Islet precursor cell (in vitro differentiated cells): ENCODE data around the gene L3MBTL4.

Source experiments
- DNase-seq: peaks from one replicate; pipeline ENCODE4 v3.0.0-alpha.2; 2018

The L3MBTL4 gene

GRCh38 chr18:5979176-5979888 is 435.4 kb downstream of the L3MBTL4 start:
- peak; percentile 52 for DNase-seq

DNA sequence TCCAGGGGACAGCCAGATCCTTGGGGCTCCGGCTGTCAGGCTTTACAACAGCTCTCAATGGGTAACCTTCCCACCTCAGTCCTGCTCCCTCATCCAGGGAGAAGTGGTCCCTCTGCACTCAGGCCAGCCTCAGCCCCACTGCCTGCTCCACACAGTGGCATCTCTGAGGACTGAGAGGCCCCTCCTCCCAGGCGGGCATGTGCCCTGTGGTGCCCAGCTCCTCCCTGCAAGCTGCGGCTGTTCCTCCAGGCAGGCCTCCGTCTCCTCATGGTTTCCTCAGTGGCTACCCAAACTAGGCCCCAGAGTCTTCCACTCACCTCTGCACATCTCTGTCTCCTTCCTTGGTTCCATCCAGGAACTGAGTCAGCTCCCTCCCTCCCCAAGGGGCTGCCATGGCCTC is 437.7 kb downstream of the L3MBTL4 start:
- peak; percentile 37 for DNase-seq

DNA sequence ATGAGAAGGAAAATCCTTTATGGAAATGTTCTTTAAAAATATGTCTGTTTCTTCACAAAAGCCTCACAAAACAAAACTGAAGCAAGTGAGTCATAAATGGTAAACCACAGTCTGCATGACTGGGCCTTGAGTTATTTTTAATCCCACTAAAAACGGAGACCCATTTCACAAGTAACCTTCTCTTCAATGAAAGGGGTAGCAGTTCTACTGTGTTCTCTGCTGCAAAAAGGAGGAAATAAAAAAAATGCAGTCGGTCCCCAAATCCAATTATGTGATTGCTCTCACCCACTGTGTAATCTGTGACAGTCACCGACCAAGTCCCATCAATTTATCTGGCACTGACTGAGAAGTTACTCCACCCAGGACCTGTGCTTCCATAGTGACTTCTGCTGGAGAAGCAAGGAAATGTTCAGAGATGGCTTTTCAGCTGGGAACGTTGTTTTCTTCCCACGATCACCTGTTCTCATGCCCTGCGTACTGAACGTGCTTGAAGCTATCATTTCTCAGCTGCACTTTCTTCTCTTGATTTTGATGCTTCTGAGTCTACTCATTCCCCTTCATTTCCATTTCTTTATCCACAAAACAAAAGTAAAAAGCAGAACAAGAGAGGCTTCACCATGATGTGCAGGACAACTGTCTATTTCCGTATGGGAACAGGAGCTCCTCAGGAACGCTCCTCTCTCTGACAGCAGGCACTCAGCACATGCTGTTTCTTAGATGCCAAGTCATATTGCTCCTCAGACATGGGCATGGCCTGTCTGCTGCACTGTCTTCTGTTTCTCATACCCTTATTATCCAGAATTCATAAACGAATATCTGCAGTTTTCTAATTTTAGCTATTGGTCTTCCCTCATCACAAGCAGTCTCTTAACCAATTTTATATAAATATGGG is 439.4 kb downstream of the L3MBTL4 start:
- DNase-seq: peak; percentile 24

DNA sequence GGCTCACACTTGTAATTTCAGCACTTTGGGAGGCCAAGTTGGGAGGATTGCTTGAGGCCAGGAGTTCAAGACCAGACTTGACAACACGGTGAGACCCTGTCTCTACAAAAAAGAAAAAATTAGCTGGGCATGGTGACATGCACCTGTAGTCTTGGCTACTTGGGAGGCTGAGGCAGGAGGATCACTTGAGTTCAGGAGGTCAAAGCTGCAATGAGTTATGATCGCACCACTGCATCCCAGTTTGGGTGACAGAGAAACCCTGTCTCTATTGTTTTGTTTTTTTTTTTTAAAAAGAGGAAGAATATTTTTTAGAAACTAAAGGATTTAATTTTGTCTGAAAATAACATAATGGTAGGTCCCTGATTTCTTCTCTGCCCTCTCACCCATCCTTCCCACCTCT is 440.0 kb downstream of the L3MBTL4 start:
- no peak for DNase-seq

DNA sequence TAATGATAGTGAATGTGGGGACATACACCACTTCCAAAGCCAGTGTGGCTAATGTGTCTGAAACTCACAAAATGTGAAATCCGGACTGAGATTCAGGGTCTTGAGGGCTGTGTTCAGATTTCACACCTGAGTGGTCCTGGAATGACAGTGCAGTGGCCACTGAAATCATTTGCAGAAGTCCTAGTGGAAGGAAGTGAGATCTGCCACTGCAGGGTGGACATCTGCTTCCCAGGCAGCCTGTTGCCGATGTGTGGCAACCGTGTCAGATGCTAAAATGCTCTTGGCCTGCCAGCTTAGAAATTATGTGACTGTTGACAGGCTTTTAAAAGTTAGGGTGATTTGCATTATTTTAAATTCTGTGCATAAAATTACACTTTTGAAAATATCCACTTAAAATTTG is 441.6 kb downstream of the L3MBTL4 start:
- no peak for DNase-seq

GRCh38 chr18:5972298-5972697 is 442.4 kb downstream of the L3MBTL4 start:
- no peak for DNase-seq

GRCh38 chr18:5969989-5970403 is 444.7 kb downstream of the L3MBTL4 start:
- no peak for DNase-seq

GRCh38 chr18:5969355-5969988 is 445.2 kb downstream of the L3MBTL4 start:
- DNase-seq: no peak

DNA sequence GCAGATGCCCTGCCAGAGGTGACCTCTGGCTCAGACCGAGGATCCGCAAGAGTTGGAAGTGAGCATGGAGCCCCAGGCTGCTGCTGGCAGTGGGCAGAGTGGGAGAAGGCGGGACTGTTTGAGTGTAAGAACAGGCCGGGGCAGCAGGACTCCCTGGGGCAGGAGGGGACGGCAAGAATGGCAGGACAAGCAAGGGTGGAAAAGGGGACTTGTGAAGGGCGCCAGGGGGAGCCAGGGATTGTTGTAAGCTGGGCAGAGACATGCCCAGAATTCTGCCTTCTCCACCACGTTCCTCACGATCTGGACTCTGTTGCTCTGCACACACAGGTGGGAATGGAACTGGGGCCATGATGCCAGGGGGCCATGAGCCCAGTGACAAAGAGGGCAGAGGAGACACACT is 447.0 kb downstream of the L3MBTL4 start:
- DNase-seq: no peak

DNA sequence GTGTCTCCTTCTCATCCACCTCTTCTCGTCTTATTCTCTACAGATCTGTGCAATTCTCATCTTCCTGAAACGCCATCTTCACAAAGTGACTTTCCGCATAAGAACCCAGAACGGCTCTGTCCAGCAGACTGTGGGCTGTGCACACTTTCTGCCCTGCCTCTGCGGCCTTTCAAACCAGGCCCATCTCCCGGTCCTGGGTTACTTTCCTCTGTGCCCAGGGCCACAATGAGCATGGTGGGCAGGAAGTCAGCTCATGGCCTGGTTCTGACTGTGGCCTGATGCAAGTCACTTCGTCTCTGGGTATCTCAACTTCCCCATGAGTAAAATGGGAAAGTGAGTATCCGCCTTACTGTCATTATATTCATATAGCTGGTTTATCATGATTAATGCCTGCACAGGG is 447.7 kb downstream of the L3MBTL4 start:
- DNase-seq: no peak

- no peak for DNase-seq
Measured at GRCh38 chr18:5966514-5966913, 448.2 kb downstream of the L3MBTL4 start.

GRCh38 chr18:5964996-5965395 is 449.7 kb downstream of the L3MBTL4 start:
- no peak for DNase-seq

DNA sequence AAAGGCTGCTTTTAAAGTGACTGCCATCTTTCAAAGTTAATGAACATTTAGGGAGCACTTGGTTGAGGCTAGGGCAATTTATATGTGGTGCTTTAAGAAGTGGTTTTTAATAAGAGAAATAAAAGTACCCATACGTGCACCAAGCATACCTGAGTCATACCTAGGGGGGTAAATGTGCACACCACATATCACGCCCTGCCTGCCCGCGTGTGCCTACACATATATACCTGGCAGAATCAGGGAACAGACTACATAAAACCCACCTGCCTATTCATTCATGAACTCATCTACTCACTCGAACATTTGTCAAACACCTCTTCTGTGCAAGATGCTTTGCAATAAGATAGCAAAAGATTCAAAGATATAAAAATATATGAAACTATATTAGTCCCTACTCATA is 450.1 kb downstream of the L3MBTL4 start:
- DNase-seq: no peak

DNA sequence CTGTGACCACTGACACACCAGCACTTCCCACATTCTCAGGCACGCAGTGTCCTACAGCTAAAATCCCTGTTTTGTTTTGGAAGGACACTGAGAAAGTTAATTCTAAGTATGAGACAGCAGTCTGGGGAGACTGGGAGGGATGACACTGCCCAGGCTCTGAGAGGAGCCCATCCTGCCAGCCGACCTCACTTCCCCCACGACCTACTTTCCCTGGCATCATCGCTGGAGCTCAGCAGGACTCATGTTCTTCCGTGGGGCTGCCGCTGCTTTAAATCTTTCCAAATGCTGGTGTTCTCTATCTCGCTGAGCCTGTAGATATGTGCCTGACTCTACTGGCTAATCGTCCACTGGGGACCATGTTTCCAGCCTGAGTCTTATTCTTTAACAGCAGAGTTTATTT is 450.6 kb downstream of the L3MBTL4 start:
- DNase-seq: no peak

- DNase-seq: no peak
Measured at GRCh38 chr18:5963267-5963666, 451.4 kb downstream of the L3MBTL4 start.

DNA sequence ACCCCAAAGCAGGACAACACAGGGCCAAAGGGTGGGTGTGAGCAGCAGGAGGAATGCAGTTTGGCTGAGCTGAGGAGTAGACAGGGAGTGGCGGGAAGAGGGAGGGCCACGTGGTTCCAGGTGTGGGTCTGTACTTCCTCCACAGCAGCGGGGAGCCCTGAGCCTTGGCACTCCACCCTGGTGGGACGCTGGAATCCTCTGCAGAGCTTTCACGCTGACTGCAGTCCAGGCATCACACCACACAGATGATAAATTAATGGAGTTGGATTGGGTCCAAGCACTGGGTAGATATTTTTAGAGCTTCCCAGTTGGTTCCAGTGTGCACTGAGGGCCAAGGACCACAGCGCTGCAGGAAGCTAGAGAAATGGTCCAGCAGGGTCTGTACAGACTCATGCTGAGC is 452.3 kb downstream of the L3MBTL4 start:
- no peak for DNase-seq

- no peak for DNase-seq
Measured at GRCh38 chr18:5961828-5962150, 452.9 kb downstream of the L3MBTL4 start.

GRCh38 chr18:5961097-5961827 is 453.4 kb downstream of the L3MBTL4 start:
- no peak for DNase-seq

DNA sequence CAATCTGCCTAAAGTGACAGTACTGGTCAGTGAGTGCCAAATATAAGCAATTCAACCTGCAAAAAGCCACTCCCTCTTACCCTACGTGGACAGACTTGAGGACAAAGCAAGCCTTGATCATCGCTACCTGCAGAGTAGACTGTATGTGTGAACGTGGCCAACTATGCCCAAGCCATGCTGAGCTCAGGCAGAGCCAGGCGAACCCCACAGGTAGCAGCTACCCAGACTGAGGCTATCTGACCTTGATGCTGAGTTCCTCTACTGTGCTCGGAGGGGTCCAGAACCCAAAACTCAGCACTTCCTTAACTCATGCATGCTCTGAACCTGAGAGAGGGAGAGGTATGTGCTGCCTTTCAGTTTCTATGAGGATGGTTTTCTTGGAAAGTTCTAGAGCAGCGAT is 455.9 kb downstream of the L3MBTL4 start:
- DNase-seq: no peak

DNA sequence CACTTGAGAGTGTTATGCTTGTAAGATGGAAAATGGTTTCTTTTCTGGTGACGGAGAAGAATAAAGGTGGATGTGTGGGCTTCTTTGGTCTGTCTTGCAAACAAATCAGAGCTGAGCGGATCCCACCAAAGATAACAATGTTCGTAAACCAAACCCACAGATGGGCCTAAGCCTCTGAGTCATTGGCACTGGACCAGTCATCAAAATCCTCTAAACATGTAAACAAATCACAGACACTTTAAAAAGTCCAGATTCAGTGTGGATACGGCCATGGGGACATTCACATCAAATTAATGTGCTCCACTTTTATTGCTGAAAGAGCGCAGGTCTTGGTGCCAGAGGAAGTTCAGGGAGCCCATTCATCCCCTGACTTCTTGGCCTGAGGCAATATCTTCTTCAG is 458.9 kb downstream of the L3MBTL4 start:
- peak; percentile 83 for DNase-seq

DNA sequence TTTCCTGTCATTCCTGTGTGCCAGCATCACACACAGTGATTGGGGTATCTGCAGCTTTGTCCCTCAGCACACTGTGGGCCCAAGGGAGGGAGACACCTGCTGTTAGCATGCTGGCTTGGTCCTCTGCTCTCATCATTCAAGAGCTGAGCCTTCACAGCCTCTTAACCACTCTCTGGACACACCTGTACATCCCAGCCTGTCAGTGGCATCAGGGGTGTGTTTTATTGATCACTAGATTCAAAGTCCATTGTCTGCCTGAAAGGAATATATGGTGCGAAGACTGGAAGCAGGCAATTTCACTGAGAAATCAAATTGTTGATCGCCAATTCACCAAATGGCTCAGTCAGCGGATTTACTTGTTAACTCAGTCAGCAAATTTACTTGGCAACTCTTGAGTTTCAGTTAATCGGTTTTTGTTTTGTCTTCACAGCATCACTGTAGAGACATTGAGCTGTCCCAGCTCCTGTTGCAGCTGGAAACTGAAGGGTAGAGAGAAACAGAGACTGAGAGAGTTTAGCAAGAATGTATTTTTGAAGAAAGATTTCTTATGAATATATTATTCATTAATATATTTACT is 463.1 kb downstream of the L3MBTL4 start:
- no peak for DNase-seq

- no peak for DNase-seq
Measured at GRCh38 chr18:5948781-5949180, 465.9 kb downstream of the L3MBTL4 start.

DNA sequence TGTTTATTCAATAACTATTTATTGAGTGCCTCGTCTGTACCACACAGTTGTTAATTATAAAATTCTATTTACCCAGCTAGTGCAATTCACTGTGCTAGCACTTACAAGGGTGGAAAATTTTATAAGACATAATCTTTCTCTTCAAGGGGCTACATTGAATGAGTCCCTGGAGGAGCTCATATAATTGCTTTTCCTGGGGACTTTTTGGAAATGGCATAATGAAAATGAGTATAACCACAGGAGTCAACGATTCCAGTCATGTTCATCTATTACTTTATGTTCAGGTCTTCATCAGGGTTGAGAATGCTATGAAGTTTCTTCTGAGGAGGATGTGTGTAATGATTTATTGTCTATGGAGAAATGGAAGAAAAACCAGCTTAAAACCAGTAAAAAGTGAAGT is 466.5 kb downstream of the L3MBTL4 start:
- DNase-seq: no peak
